DND-41 (cell line): ENCODE measurements around the gene RELL1.

Source experiments
- EZH2 ChIP-seq: IDR thresholded peaks from 3 replicates; pipeline ENCODE4 v1.6.1; 2012; ENCODE audit warnings: borderline replicate concordance, low read depth, mild to moderate bottlenecking, moderate library complexity, low read length, inconsistent platforms; ENCODE audit not compliant: severe bottlenecking
- TF ChIP-seq, protein P1 (sequence below): IDR thresholded peaks from 2 replicates; pipeline ENCODE4 v1.5.1; 2012; ENCODE audit warnings: borderline replicate concordance, low read length, moderate library complexity, mild to moderate bottlenecking; ENCODE audit not compliant: poor library complexity, severe bottlenecking; ENCODE audit errors: extremely low read depth

DNA sequence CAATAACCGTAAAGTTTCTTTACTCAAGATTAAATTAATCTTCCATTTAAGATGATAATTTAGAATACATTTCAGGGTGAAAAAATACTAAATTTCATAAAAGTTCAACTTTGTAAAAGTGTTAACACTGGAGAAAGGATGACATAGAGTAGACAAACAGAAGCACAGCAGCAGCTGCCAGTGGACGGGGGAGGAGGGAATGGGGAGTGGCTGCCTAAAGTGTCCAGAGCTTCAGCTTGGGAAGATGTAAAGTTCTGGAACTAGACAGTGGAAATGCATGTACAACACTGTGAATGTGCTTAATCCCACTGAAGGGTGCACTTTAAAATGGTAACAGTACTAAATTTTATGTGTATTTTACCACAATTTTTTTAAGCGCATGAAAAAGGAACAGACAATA, 39.9 kb downstream of the RELL1 start:
- TF ChIP-seq, protein P1, sequence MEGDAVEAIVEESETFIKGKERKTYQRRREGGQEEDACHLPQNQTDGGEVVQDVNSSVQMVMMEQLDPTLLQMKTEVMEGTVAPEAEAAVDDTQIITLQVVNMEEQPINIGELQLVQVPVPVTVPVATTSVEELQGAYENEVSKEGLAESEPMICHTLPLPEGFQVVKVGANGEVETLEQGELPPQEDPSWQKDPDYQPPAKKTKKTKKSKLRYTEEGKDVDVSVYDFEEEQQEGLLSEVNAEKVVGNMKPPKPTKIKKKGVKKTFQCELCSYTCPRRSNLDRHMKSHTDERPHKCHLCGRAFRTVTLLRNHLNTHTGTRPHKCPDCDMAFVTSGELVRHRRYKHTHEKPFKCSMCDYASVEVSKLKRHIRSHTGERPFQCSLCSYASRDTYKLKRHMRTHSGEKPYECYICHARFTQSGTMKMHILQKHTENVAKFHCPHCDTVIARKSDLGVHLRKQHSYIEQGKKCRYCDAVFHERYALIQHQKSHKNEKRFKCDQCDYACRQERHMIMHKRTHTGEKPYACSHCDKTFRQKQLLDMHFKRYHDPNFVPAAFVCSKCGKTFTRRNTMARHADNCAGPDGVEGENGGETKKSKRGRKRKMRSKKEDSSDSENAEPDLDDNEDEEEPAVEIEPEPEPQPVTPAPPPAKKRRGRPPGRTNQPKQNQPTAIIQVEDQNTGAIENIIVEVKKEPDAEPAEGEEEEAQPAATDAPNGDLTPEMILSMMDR = no peak
- no peak for TF ChIP-seq EZH2
